K562 (cell line): ENCODE results near the gene CLCN6. TPM values are rescaled to one million over a fixed set of nuclear protein-coding genes. Genes with fewer than 3 reads are reported as not detected.

Experiments
- MXI1 ChIP-seq: IDR thresholded peaks from 2 replicates; pipeline ENCODE4 v1.6.1; 2011; ENCODE audit warnings: low read depth, mild to moderate bottlenecking, improper control_type of control experiment, low read length
- MYBL2 ChIP-seq, 2 experiments: fragments of 450-650 bp in 1 of 2; sonication (generic) in 1 of 2; formaldehyde crosslinking in 1 of 2; IDR thresholded peaks; 2 replicates each; pipeline versions ENCODE4 v1.6.1 to v1.8.1; 2017 to 2022; ENCODE audit warnings: borderline replicate concordance in 1 of 2, inconsistent platforms in 1 of 2, low read depth in 1 of 2, mild to moderate bottlenecking in 1 of 2, missing genetic modification reagents in 1 of 2, moderate library complexity in 1 of 2
- PTBP1 ChIP-seq: fragments of 200-400 bp; formaldehyde crosslinking; IDR thresholded peaks from 2 replicates; pipeline ENCODE4 v1.6.1; 2017; ENCODE audit warnings: low read depth, low read length
- SAP30 ChIP-seq: fragments of 200-600 bp; sonication (generic); IDR thresholded peaks from 2 replicates; pipeline ENCODE4 v1.6.1; 2012; ENCODE audit warnings: borderline replicate concordance, low read depth, mild to moderate bottlenecking, moderate library complexity, low read length, control low read depth, inconsistent platforms; ENCODE audit not compliant: insufficient read depth, poor library complexity, severe bottlenecking
- SLC30A9 ChIP-seq: fragments of 250-450 bp; sonication (Bioruptor Pico); IDR thresholded peaks from 2 replicates; pipeline ENCODE4 v1.8.0; 2022; ENCODE audit warnings: mild to moderate bottlenecking, moderate library complexity
- TAF9B ChIP-seq: fragments of 450-650 bp; IDR thresholded peaks from 2 replicates; pipeline ENCODE4 v1.6.1; 2018; ENCODE audit warnings: mild to moderate bottlenecking; ENCODE audit not compliant: partially characterized antibody
- TBP ChIP-seq: optimal IDR thresholded peaks from 2 replicates; pipeline ENCODE3; 2011; ENCODE audit warnings: low read depth, low read length, improper control_type of control experiment
- ZNF239 ChIP-seq: fragments of 250-450 bp; sonication (Bioruptor Pico); IDR thresholded peaks from 2 replicates; pipeline ENCODE4 v1.4.0; 2020; ENCODE audit warnings: mild to moderate bottlenecking
- ZNF785 ChIP-seq: fragments of 250-450 bp; sonication (Bioruptor Pico); IDR thresholded peaks from 2 replicates; pipeline ENCODE4 v1.4.0; 2020; ENCODE audit warnings: mild to moderate bottlenecking
- polyA plus RNA-seq, 8 experiments: library from polyadenylated mRNA; depleted of rRNA in 4 of 8; stranded (reverse) in 5 of 8; unstranded in 3 of 8; fragments of >200 nt; fragmentation: Nextera tagmentation in 2 of 8; fragmentation: Illumina TruSeq in 1 of 8; extraction: Ambion mirVana in 2 of 8; extraction: Trizol in 1 of 8; gene quantifications; 2 replicates each; pipeline versions ENCODE4 v1.2.1 to v1.2.3, GENCODE V29; 2011 to 2014; ENCODE audit warnings: inconsistent platforms in 1 of 8, missing spikeins in 1 of 8
- total RNA-seq, 7 experiments: library from RNA; depleted of rRNA in 6 of 7; stranded (reverse); fragments of >200 nt in 6 of 7; fragmentation: Illumina TruSeq in 2 of 7; extraction: Trizol in 2 of 7; gene quantifications; 2 replicates each; pipeline versions ENCODE4 v1.2.1 to v1.2.3, GENCODE V29; 2011 to 2021; ENCODE audit warnings: low replicate concordance in 1 of 7
- TF ChIP-seq, protein P1 (sequence below): sonication (generic); formaldehyde crosslinking; IDR thresholded peaks from 2 replicates; pipeline ENCODE4 v1.8.0; 2023; ENCODE audit warnings: missing genetic modification reagents, mild to moderate bottlenecking, borderline replicate concordance
- TF ChIP-seq, protein P2 (sequence below): fragments of 450-650 bp; formaldehyde crosslinking; IDR thresholded peaks from 2 replicates; pipeline ENCODE4 v1.4.0; 2020; ENCODE audit warnings: mild to moderate bottlenecking, moderate library complexity
- TF ChIP-seq, protein P3 (sequence below): fragments of 250-450 bp; sonication (Bioruptor Pico); IDR thresholded peaks from 2 replicates; pipeline ENCODE4 v1.4.0; 2020; ENCODE audit warnings: mild to moderate bottlenecking
- TF ChIP-seq, protein P4 (sequence below): fragments of 150-350 bp; conservative IDR thresholded peaks from 2 replicates; pipeline ENCODE4 v1.6.1; 2014; ENCODE audit warnings: low read length

The CLCN6 gene
- total and polyA plus RNA-seq, 9 of the 15 experiments (the other 6 are each of a cell fraction or from before 2014, with no cell fraction given): 2.0 to 21.8 (median 13.6) TPM

DNA sequence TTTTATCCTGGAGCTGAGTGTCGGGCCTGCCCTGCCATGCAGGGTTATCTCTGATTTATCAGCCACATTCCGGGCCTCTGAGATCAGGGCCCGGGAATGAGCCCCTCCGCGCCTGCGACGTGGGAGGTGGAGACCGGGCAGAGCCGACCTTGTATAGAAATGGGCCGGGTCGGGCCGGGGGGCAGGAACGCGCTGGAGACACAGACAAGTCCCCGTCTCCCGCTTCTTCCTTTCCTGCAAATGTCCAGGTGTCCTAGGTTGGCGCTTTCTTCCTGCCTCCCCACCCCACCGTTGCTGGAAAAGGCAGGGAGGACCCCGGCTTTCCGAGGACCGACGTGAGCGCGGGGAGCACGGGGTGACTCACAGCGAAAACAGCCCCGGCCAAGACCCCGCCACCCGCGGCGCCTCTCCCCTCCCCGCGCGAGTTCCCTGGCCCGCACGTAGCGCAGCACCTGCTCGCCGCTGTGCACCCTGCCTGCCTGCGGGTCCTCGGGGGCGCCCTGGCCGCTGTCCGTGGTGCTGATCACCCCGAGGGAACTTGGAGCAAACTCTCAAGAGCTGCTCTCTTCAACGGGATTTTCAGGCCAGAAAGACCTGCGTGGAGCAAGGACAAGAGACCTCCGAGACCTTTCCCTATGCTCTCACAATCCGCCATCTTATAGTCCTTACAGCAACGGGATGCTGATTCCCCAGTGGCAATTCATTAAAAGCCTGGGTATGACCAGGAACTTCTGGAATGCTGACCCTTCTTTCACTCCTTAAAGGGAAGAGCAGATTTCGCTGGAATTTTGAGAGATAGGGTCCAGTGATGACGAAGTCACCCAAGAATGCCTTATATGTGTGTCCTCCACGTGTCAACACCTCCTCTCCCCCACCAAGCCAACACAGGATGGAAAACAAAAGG is 53.2 kb downstream of the CLCN6 start (continued):
- TF ChIP-seq, protein P1, sequence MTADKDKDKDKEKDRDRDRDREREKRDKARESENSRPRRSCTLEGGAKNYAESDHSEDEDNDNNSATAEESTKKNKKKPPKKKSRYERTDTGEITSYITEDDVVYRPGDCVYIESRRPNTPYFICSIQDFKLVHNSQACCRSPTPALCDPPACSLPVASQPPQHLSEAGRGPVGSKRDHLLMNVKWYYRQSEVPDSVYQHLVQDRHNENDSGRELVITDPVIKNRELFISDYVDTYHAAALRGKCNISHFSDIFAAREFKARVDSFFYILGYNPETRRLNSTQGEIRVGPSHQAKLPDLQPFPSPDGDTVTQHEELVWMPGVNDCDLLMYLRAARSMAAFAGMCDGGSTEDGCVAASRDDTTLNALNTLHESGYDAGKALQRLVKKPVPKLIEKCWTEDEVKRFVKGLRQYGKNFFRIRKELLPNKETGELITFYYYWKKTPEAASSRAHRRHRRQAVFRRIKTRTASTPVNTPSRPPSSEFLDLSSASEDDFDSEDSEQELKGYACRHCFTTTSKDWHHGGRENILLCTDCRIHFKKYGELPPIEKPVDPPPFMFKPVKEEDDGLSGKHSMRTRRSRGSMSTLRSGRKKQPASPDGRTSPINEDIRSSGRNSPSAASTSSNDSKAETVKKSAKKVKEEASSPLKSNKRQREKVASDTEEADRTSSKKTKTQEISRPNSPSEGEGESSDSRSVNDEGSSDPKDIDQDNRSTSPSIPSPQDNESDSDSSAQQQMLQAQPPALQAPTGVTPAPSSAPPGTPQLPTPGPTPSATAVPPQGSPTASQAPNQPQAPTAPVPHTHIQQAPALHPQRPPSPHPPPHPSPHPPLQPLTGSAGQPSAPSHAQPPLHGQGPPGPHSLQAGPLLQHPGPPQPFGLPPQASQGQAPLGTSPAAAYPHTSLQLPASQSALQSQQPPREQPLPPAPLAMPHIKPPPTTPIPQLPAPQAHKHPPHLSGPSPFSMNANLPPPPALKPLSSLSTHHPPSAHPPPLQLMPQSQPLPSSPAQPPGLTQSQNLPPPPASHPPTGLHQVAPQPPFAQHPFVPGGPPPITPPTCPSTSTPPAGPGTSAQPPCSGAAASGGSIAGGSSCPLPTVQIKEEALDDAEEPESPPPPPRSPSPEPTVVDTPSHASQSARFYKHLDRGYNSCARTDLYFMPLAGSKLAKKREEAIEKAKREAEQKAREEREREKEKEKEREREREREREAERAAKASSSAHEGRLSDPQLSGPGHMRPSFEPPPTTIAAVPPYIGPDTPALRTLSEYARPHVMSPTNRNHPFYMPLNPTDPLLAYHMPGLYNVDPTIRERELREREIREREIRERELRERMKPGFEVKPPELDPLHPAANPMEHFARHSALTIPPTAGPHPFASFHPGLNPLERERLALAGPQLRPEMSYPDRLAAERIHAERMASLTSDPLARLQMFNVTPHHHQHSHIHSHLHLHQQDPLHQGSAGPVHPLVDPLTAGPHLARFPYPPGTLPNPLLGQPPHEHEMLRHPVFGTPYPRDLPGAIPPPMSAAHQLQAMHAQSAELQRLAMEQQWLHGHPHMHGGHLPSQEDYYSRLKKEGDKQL: peak; percentile 79; the same call in 1 of the 2 replicates
- TF ChIP-seq ZNF239 (CRISPR knock-in tag): no peak
- TF ChIP-seq, protein P2, sequence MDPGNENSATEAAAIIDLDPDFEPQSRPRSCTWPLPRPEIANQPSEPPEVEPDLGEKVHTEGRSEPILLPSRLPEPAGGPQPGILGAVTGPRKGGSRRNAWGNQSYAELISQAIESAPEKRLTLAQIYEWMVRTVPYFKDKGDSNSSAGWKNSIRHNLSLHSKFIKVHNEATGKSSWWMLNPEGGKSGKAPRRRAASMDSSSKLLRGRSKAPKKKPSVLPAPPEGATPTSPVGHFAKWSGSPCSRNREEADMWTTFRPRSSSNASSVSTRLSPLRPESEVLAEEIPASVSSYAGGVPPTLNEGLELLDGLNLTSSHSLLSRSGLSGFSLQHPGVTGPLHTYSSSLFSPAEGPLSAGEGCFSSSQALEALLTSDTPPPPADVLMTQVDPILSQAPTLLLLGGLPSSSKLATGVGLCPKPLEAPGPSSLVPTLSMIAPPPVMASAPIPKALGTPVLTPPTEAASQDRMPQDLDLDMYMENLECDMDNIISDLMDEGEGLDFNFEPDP (CRISPR knock-in tag): no peak
- TF ChIP-seq, protein P3, sequence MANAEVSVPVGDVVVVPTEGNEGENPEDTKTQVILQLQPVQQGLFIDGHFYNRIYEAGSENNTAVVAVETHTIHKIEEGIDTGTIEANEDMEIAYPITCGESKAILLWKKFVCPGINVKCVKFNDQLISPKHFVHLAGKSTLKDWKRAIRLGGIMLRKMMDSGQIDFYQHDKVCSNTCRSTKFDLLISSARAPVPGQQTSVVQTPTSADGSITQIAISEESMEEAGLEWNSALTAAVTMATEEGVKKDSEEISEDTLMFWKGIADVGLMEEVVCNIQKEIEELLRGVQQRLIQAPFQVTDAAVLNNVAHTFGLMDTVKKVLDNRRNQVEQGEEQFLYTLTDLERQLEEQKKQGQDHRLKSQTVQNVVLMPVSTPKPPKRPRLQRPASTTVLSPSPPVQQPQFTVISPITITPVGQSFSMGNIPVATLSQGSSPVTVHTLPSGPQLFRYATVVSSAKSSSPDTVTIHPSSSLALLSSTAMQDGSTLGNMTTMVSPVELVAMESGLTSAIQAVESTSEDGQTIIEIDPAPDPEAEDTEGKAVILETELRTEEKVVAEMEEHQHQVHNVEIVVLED (CRISPR knock-in tag): peak; percentile 44; the same call in 1 of the 2 replicates
- TF ChIP-seq MXI1: peak; percentile 47; the same call in 1 of the 2 replicates
- TF ChIP-seq SLC30A9 (CRISPR knock-in tag): no peak
- no peak for TF ChIP-seq MYBL2 (IDR thresholded peaks at IDR 0.05; ENCODE audit: low read depth)
- no peak for TF ChIP-seq MYBL2 (CRISPR knock-in tag; IDR thresholded peaks at IDR 0.05; ENCODE audit: borderline replicate concordance)
- TF ChIP-seq, protein P4, sequence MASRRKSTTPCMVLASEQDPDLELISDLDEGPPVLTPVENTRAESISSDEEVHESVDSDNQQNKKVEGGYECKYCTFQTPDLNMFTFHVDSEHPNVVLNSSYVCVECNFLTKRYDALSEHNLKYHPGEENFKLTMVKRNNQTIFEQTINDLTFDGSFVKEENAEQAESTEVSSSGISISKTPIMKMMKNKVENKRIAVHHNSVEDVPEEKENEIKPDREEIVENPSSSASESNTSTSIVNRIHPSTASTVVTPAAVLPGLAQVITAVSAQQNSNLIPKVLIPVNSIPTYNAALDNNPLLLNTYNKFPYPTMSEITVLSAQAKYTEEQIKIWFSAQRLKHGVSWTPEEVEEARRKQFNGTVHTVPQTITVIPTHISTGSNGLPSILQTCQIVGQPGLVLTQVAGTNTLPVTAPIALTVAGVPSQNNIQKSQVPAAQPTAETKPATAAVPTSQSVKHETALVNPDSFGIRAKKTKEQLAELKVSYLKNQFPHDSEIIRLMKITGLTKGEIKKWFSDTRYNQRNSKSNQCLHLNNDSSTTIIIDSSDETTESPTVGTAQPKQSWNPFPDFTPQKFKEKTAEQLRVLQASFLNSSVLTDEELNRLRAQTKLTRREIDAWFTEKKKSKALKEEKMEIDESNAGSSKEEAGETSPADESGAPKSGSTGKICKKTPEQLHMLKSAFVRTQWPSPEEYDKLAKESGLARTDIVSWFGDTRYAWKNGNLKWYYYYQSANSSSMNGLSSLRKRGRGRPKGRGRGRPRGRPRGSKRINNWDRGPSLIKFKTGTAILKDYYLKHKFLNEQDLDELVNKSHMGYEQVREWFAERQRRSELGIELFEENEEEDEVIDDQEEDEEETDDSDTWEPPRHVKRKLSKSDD: no peak
- no peak for TF ChIP-seq PTBP1
- peak; percentile 51 for TF ChIP-seq SAP30
- TF ChIP-seq TBP: no peak
- no peak for TF ChIP-seq TAF9B
- TF ChIP-seq ZNF785 (CRISPR knock-in tag): no peak
